ENCODE measurements around the gene ITGA6.

GRCh38 chr2:172387361-172387760 is 40.0 kb upstream of the ITGA6 start:
- TF ChIP-seq ZNF19 (tag by site-specific recombination; IDR thresholded peaks at IDR 0.05; ENCODE audit: low read depth): no peak
- TF ChIP-seq BCL6B (tag by site-specific recombination; IDR thresholded peaks at IDR 0.05): no peak
- TF ChIP-seq CTCF (tag by site-specific recombination; IDR thresholded peaks at IDR 0.05): no peak
- no peak for TF ChIP-seq ZBTB1 (tag by site-specific recombination; IDR thresholded peaks at IDR 0.05)
- TF ChIP-seq ZNF670 (tag by site-specific recombination; IDR thresholded peaks at IDR 0.05; ENCODE audit: low read depth): no peak
- no peak for TF ChIP-seq ZXDB (tag by site-specific recombination; IDR thresholded peaks at IDR 0.05)
- no peak for TF ChIP-seq ZBTB7A (tag by site-specific recombination; IDR thresholded peaks at IDR 0.05; ENCODE audit: low read depth)
- no peak for TF ChIP-seq ZNF558 (tag by site-specific recombination; IDR thresholded peaks at IDR 0.05)
- no peak for TF ChIP-seq RBAK (tag by site-specific recombination; IDR thresholded peaks at IDR 0.05)
- no peak for TF ChIP-seq ZNF214 (tag by site-specific recombination; IDR thresholded peaks at IDR 0.05; ENCODE audit: borderline replicate concordance)
- TF ChIP-seq ZNF140 (tag by site-specific recombination; IDR thresholded peaks at IDR 0.05): no peak

Measured in HEK293 (cell line).